HG02938 (cell line): ENCODE data around the gene PRKCA.

Experiments
- ATAC-seq: cut with Tn5 transposase; IDR thresholded peaks from one replicate; pipeline ENCODE4 v1.9.1; 2021; ENCODE audit warnings: mild to moderate bottlenecking, moderate library complexity; ENCODE audit not compliant: unreplicated experiment

The PRKCA gene

DNA sequence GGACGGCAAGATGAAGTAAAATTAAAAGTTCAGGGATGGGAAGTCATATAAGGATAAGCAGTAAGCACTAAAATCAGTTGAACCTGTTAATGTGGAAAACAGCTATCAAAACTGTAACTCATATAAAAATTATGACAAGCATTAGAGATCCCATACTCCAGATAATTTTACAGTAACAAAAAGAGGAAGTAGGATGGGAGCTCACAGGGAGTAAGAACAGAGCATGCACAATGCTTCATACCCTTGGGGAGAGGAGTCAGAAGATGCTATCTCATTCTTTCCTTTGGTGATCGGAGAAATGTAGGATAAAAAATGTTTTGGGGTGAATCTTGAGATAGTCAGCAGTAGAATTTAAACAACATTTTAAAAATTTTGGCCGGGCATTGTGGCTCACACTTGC, 367.8 kb downstream of the PRKCA start:
- ATAC-seq, result no peak

DNA sequence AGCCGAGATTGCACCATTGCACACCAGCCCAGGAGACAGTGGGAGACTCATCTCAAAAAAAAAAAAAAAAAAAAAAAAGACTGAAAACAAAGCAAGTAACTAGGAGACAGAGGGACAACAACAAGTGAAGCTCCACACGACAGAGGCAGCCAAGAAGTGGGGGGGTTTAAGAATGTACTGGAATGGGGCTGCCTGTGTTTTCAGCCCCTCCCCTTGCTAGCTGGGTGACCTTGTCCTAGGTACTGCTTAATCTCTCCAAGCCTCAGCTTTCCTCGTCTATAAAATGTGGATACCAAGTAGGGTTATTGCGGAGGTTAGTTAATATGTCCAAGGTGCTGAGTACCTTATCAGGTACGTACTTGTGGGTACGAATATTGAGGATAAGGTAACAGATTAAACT, 368.7 kb downstream of the PRKCA start:
- no peak for ATAC-seq

DNA sequence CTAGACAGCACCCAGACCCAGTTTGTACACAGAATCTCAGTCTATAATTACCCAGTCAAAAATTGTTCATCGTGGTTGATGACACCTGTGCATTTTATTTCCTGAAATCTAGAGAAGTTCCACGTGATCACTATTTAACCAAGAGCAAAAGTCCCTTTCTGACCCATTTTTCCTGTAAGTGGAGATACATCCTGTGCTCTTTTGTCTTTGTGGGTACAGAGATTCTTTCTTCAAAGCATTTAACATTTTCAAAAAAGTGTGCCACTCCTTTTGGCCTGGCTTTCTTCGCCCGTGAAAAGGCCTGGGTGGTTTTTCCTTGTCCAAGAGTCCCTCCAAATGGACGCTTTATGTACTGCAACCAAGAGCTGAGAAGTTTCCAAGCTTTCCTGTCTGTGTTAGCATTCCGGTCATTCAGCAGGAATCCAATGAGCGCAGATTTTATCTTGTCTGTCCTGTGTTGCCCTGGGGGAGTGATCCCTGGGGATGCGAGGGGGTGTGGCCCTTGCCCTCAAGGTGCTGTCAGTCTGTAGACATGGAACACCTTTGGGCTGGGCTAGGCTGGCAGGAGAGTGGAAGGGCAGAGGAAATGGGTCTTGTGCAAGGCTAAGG, 371.4 kb downstream of the PRKCA start:
- no peak for ATAC-seq

DNA sequence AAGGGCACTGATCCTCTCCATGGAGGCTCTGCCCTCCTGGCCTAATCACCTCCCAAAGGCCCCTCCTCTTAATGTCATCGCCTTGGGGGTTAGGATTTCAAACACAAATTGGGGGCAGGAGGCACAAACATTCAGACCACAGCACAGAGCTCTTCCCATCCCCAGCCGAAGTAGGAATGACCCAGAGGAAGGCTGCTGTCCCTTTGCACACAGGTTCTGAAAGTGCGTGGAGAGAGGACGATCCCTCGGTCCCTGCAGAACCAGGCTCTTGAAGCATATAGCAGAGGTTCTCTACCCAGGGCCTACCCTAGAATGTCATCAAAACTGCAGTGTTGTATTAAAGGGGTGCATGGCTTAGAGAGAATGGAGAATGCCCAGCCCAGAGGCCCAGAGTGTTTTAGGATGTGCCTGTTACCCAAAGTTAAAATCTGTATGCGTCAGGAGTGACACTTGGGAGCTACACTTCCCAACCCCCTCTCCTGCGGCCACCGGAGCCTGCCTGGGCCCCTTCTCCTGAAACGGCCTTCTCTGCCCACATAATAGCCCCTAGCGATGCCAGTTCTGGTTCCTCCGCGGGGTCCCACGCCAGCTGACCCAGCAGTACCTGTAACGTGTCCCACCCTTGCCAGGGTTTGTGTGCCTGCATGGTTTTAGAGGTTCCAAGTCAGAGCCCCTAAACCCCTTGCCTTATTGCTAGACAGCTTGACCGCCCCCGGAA, 373.0 kb downstream of the PRKCA start:
- no peak for ATAC-seq

DNA sequence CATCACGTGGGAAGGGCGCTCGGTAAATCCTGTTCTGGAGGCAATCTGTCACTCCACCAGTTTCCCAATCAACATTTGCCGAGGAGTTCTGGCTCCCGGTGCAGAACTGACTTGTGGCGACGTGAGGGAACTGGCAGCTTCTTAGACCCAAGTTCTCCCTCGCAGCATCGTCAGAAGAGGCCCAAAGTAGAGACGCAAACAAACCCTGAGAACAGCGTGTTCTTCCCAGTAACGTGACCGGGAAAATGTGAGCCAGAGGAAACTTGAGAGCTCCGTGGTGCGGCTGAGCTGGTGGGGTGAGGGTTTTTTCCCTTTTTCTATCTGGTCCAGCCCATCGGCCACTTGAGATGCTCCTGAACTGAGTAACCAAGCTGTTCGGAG, 373.6 kb downstream of the PRKCA start:
- ATAC-seq, result no peak

DNA sequence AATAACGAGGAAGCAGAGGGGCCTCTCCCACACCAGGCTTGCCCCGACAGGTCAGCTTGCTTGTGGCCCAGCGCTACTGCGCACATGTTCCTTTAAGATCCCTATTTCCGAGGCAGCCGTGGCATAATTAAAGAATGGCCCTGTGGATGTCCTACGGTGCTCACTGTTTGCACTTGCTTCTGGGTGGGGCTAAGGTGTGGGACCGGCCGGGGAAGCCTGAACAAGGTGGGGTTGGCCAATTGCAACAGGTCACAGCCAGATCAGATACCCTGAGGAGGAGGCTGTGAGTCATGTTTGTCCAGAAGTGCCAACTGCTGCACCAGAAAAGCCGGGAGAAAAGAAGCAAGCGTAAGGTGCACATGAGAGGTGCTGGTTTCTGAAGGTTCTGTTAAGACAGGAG, 374.0 kb downstream of the PRKCA start:
- ATAC-seq, result no peak

DNA sequence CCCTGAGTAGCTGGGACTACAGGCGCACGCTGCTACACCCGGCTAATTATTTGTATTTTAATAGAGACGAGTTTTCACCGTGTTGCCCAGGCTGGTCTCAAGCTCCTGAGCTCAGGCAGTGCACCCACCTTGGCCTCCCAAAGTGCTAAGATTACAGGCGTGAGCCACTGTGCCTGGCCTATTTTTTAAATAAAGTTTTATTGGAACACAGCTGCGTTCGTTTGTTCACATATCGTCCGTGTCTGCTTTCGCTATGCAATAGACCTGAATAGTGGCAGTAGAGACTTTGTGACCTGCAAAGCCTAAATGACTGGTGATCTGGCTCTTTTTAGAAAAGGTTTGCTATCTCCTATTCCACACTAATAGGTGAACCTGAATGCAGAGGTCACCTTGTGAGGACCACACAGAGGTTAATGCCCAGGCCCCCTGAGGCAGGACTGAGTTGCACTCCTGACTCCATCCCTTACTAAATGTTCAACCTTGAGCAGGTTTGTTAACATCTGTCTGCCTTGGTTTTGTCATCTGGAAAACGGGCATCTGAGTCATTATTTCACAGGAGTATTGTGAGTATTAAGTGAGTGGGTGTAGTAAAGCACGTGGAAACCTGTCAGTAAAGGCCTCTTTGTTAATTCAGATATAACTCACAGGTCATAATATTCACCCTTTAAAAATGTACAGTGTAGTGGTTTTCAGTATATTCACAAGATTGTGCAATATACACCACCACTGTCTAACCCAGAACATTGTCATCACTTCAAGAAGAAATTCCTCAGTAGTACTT, 375.0 kb downstream of the PRKCA start:
- no peak for ATAC-seq

DNA sequence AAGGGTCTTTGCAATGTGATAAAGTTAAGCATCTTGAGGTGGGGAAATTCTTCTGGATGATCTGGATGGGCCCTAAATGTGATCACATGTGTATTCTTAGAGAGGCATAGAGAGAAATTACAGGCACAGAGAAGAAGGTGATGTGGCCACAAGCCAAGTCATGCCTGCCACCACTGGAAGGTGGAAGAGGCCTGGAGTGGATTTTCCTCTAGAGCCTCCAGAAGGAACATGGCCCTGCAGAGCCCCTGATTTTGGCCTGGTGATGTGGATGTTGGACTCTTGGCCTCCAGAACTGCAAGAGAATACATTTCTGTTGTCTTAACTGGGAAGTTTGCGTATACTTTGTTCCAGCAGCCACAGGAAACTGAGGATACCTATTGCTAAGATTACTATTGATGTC, 375.6 kb downstream of the PRKCA start:
- no peak for ATAC-seq

DNA sequence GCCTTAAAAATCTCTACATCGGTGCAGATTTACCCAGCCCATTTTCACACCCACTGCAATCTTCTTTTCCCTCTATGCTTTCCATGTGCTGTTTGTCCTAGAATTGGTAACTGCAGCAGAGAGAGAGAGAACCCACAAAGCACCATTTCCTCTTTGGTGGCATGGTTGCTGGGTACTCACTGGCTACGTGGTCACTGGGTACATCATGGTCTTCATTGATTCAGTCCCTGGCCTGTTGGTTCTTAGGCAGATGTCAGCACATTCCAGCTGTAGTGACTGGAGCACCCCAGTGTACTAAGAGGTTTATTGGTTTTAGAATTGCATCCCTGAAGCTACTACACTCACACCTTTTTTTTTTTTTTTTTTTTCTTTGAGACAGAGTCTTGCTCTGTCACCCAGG, 376.4 kb downstream of the PRKCA start:
- no peak for ATAC-seq

DNA sequence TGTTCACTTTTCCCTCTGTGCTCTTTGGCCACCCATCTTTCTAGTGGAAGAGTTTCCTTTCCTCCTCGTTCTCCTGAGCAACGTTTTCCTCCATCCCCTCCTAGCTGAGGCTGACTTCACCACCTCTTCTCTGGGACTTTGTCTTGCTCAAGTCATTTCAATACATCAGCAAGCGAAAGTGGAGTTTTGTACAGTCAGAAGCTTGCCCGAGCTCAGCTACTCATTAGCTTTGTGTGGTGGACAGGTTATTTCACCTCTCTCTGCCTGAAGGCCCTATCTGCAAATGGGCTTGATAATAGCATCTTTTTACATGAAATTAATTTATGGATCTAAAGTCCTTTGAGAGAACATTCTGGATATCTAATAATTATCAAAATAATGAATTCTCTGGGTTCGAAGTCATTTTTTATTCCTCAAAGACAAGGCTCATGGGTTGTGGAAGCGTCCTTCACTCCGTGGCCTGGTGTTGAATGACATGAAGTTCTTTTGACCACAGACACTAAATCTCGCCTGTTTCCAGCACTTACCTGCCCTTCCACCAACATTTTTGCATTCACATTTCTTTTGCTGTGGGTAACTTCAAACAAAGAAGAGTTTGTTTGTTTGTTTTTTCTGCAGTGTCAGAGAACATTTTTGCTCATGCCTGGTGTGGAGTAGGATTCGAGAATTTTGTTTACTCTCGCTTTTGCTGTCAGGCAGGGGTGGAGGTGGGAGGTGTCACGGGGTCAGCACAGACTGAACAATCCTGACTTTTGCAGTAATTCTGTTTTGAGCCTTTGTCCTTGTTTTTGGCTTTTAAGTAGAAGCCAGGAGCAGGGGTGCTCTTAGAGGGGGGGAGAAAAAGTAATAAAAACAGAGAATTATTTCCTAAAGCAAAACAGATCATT, 377.5 kb downstream of the PRKCA start:
- ATAC-seq, result no peak

DNA sequence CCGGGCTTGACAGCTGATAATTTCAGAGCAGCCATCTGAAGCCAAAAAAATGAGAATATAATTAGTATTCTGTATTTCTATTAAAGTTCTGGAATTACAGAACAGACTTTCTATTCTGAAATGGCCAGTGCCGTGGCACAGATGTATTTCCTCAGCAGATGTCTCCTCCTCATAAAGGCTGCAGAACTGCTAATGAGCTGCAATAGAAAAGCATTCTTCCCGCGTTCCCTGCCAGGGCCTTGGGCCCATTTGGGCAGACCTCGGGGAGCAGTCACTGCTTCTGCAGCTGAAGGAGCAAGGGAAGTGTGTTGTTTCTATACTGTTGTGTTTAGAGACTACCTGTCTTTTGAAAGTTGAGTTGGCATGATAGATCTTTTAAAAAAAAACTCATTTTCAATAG, 379.9 kb downstream of the PRKCA start:
- no peak for ATAC-seq

DNA sequence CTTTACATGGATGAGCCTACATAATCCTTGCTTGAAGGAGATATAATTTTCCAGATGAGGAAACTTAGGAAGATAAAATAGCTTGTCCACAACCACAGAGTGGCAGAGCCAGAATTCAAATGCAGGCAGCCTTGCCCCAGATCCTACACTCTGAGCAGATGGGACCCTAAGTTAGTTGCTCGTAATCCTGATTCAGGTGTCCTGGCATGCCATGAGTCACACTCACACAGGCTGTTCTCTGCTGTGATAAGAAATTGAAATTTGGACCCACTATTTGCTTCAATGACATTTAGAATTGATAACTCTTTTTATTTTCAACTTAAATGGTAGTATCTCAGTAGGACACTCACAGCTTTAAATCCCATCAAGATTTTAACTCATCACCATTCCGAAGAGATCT, 381.8 kb downstream of the PRKCA start:
- ATAC-seq, result no peak

DNA sequence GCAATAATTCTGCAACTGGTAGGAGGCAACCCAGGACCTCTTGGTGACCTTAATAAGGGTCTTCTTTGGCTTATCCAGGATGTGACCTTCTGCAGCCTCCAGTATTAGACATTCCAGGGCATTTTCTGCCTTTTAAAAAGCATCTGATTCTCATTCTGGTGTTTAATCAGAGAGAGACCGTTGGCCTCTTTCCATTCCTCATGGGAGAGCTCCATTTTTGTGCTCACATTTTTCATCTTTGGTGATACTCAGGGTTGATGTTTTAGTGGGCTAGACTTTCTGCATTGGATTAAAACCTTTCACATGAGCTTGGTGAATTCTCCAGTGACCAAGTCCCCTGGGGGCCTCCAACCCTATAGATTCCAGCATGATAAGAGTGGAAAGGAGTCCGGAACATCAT, 382.3 kb downstream of the PRKCA start:
- ATAC-seq, result no peak

DNA sequence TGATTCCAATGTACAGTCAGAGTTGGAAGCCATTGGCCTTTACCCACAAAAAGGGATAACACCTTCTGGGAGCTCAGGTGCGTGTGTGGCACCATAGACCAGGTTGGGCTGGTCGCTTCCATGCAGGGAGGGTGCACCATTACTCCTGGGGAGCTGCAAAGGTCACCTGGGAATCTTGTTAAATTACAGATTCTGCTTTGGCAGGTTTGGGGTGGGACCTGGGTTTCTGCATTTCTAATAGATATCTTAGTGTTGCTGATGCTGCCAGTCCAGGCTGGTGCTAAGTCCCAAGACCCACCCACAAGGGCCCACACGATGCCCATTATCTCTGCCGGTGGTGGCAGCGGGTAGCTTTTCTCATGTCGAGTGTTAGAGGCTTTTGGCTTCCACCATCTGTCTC, 384.2 kb downstream of the PRKCA start:
- ATAC-seq, result no peak

DNA sequence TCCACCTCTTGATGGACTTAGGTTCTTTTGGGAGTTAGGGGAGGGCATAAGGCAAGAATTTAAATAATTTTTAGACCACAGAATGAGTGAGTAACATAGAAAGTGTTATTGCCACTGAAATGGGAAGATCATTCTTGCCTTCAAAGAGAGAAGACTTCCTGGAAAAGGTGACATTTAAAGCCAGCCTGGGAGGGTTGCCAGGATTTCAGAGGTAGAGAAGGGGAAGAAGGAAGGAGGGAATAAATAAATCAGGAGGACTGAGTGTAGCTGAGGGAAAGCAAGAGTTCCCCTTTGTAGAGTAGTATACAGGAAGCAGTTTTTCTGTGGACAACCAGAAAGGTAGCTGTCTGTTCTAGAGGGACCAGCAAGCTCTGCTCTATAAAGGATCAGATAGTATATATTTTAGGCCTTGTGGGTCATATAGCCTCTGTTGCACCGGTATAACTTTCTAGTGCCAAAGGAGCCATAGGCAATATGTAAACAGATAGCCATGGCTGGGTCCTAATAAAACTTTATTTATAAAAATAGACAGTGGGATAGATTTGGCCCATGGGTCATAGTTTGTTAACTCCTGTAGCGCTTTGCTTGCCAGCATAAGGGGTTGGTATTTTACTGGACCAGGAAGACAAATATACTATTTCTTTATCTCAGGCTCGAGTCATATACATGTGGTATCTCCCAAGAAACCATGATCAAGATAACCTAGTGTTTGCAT, 385.3 kb downstream of the PRKCA start:
- no peak for ATAC-seq

DNA sequence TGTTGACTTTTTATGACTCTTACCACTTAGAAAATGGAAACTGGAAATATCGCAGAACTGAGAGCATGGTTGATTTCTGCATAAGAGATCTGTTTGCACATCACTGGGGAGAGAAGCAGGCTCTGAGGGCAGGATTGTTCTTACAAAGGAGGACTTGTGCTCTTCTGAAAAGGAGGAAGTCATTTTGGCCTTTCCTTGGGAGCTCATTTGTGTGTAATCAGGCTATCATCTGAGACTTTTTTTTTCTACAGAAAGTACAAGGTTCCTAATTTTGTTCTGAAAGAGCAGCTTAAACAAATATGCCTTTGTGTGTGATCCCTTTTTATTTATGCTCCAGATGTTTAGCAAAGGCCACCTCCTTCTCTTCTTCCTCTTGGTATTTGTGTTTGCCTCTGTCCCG, 386.8 kb downstream of the PRKCA start:
- no peak for ATAC-seq

DNA sequence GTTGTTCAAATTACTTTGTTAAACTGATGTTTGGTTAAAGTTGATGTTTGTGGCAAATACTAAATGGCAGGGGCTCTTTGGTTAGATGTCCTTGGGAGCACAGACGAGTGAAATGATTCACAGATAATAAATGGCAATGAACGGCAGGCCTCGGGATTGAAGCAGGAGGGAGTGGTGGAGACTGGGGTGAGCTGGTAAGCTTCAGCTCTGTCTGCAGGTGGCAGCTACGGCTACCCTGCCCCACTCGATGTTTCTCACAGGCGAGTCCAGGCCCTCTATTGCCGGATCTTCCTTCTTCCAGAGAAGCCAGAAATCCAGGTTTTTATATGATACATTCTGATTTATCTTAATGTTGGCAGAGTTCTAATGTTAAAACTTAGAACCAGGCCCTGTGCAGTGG, 387.8 kb downstream of the PRKCA start:
- ATAC-seq, result no peak

DNA sequence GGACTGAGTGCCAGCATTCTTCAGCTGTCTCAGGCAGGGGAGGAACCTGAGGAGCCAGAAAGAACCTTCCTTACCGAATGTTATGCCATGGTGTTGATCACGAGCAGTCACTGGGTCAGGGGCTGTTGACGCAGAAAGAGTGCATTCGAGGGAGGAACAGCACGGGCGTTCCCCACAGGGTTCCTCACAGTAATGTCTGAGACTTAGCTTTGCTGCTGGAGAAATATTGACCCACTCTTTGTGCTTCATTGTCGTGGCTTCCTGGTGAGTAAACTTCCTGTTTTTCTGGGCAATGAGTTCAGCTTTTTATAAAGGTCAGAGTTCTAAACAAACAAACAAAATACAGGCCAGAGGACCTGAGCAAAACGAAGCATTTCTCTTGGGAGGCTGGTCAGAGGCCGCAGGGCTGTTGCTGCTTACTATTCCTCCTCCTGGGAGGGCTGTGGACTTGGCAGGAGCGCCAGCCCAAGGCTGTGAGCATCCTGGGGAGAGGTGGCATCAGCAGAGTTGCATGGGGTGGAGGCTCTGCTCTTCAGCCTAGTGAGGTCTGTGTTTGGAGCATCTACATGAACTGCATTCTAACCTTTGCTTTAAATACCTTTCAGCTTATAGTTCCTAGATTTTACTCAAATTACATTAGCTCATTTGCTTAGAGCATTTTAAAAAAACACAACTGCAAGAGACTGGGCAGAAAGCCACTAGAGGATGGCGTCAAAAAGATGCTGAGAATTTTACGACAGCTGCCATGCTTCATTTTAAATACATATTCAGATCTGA, 389.4 kb downstream of the PRKCA start:
- no peak for ATAC-seq

DNA sequence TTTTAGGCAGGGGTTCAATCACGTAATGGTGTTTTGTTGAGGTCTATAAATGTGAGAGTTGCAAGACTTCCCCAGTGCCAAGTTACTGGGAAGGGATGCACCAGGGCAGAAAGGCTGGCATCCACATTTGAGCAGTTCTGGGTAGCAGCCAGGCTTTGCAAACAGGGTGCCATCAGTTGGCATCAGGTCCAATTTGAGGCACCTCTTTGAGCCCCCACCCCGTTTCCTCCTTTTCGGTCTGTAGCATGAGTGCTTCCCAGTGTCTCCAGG, 389.9 kb downstream of the PRKCA start:
- ATAC-seq, result no peak

DNA sequence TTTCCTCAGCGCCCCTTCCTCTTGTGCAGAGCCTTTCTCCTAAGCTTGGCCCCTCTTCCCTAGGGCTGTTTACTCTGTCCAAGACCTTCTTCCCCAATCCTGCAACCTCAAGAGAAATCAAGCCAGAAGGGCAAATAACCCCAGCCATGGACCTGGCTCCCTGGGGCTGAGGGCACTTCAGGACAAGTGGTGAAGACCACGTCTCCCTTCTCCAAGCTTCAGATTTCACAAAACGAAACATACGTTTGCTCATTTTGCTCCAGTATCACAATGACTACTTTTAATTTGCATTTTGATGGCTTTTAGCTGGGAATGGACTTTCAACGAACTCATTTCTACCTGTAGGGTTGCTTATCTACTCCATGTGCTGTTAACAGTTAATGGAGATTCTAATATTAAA, 392.7 kb downstream of the PRKCA start:
- ATAC-seq, result no peak
